ENCODE results near the gene MLLT3. TPM values are rescaled to one million over a fixed set of nuclear protein-coding genes. Genes with fewer than 3 reads are reported as not detected.

The MLLT3 gene
- total and polyA plus RNA-seq, 2 of the 13 experiments (the other 11 are each of a cell fraction or from before 2014, with no cell fraction given) = 12.3 to 12.6 TPM

DNA sequence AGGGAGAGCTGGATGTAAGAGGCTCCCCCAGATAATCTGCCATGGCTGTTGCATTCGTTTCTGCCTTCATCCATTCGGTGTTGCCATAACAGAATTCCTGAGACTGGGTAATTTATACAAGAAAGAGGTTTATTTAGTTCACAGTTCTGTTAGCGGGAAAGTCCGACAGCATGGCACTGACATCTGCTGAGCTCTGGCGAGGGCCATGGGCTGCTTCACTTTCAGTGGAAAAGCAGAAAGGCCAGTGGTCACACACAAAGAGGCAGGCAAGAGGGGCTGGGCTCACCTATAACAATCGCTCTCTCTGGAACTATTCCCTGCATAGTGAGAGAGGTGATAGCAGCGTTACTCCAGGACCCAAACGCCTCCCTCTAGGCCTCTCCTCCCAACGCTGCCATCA lies 305.9 kb downstream of the MLLT3 start:
- Histone ChIP-seq H4K20me1 (ENCODE audit: insufficient read depth, low read length) (no peaks in the 10 kb centered on the region), H3K27me3 (ENCODE audit: control insufficient read depth in 1 of 2, insufficient read depth in 2 of 2, low read length in 2 of 2) (no peaks in the 10 kb centered on the region; a peak in 1 of 5 replicates), H3K79me2 (ENCODE audit: insufficient read depth, low read length) (no peaks in the 10 kb centered on the region), H3K27ac (ENCODE audit: extremely low read length, insufficient read depth, low read length) (no peak overlapping the region), H3K4me2 (ENCODE audit: low read depth, low read length) (no peak overlapping the region), H3K36me3 (replicated peaks in 1 of 2; ENCODE audit: control insufficient read depth in 1 of 2, insufficient read depth in 2 of 2, low read length in 2 of 2) (no peaks in the 10 kb centered on the region), H3K4me3 (replicated peaks in 1 of 3; ENCODE audit: insufficient read depth in 1 of 3, low read depth in 2 of 3, low read length in 3 of 3) (no peak overlapping the region), H3K9me3 (ENCODE audit: low read length) (no peaks in the 10 kb centered on the region), H3K4me1 (ENCODE audit: insufficient read depth, low read length) (no peaks in the 10 kb centered on the region), H2AFZ (ENCODE audit: low read length) (no peak overlapping the region), H3K9ac (ENCODE audit: insufficient read depth, low read depth, low read length) (no peak overlapping the region)
- no TSS peak for BruUV-seq (replicated peaks)
- ChIA-PET POLR2A (no interaction called here), CTCF (ENCODE audit: low intra/inter-chr PET ratio, low total read pairs) (no interaction called here)
- ATAC-seq (no peak), DNase-seq (ENCODE audit: low spot score) (no peak), FAIRE-seq (no peak)
- intact Hi-C loops (cut with micrococcal nuclease; ENCODE audit: unreplicated experiment) = no loop called here
- in situ Hi-C loops (cut with HindIII; ENCODE audit: extremely low pct_ligation_motif_present, low pct_unique_long_range_greater_than_20kb) = no loop called here
- WGBS (ENCODE audit: low lambda C conversion rate) = 40% methylated on average over 9 of the region's 9 CpGs
- TF ChIP-seq ZNF207 (IDR thresholded peaks at IDR 0.05; ENCODE audit: borderline replicate concordance) (no peak), TEAD2 (CRISPR knock-in tag; IDR thresholded peaks at IDR 0.05) (no peak), HOXA5 (CRISPR knock-in tag; IDR thresholded peaks at IDR 0.05) (no peak), TCF7L2 (IDR thresholded peaks at IDR 0.05; ENCODE audit: low read depth, low read length) (no peak), PBX3 (CRISPR knock-in tag; IDR thresholded peaks at IDR 0.05; ENCODE audit: borderline replicate concordance) (no peak)
- TF ChIP-seq, protein P1, sequence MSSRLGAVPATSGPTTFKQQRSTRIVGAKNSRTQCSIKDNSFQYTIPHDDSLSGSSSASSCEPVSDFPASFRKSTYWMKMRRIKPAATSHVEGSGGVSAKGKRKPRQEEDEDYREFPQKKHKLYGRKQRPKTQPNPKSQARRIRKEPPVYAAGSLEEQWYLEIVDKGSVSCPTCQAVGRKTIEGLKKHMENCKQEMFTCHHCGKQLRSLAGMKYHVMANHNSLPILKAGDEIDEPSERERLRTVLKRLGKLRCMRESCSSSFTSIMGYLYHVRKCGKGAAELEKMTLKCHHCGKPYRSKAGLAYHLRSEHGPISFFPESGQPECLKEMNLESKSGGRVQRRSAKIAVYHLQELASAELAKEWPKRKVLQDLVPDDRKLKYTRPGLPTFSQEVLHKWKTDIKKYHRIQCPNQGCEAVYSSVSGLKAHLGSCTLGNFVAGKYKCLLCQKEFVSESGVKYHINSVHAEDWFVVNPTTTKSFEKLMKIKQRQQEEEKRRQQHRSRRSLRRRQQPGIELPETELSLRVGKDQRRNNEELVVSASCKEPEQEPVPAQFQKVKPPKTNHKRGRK (CRISPR knock-in tag; IDR thresholded peaks at IDR 0.05) = no peak
- TF ChIP-seq, protein P2, sequence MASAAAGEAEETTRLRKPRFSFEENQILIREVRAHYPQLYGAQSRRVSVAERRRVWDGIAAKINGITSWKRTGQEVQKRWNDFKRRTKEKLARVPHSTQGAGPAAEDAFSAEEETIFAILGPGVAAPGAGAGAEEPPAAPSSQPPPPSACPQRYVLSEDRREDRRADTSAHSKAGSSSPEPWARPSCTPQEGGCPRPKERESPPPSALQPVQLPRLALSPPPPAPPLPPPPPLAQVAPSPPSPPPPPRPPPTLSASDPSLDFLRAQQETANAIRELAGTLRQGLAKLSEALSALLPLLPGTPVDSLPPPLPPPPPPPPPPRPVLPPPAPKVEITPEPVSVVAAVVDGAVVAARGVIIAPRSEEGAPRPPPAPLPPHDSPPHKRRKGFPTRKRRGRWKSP (CRISPR knock-in tag; IDR thresholded peaks at IDR 0.05) = no peak

Measured in HepG2 (cell line).